Fibroblast of villous mesenchyme (primary cell): Measurements from ENCODE around the gene PROC. TPM values are rescaled to one million over a fixed set of nuclear protein-coding genes. Genes with fewer than 3 reads are reported as not detected.

Source experiments
- DNase-seq: peaks from one replicate; pipeline ENCODE4 v3.0.0-alpha.2; 2010; ENCODE audit warnings: low read depth
- H3K4me3 ChIP-seq: 2 replicates; pipeline ENCODE4 v1.5.1; 2011; ENCODE audit warnings: low read depth, mild to moderate bottlenecking, low read length
- CTCF ChIP-seq: IDR thresholded peaks from 2 replicates; pipeline ENCODE4 v1.5.1; 2012; ENCODE audit warnings: low read depth, mild to moderate bottlenecking, low read length; ENCODE audit not compliant: insufficient read depth
- total RNA-seq: library from RNA; depleted of rRNA; stranded (reverse); fragments of >200 nt; gene quantifications from 2 replicates; pipeline ENCODE4 v1.2.3, GENCODE V29; 2012

Gene PROC
- total RNA-seq, 1 donor = not detected

GRCh38 chr2:127423880-127424279, 5.7 kb downstream of the PROC start:
- no peak overlapping the region for H3K4me3 ChIP-seq
- TF ChIP-seq CTCF = no peak
- DNase-seq = no peak

GRCh38 chr2:127424598-127425520, 6.6 kb downstream of the PROC start:
- H3K4me3 ChIP-seq = no peak overlapping the region
- TF ChIP-seq CTCF = no peak
- no peak for DNase-seq

GRCh38 chr2:127425540-127426490, 7.6 kb downstream of the PROC start:
- no peak for DNase-seq
- no peak for TF ChIP-seq CTCF
- H3K4me3 ChIP-seq = no peak overlapping the region

GRCh38 chr2:127426501-127427354, 8.5 kb downstream of the PROC start:
- no peak overlapping the region for H3K4me3 ChIP-seq
- DNase-seq = no peak
- TF ChIP-seq CTCF = no peak

- no peak for TF ChIP-seq CTCF
- no peak for DNase-seq
- H3K4me3 ChIP-seq = no peak overlapping the region
Measured at GRCh38 chr2:127427376-127428056, 9.3 kb downstream of the PROC start.
